Rectal smooth muscle tissue (tissue), 1 donor: ENCODE measurements around the gene STN1.

Experiments
- H3K27ac ChIP-seq: one replicate; pipeline ENCODE4 v1.7.0; 2013; ENCODE audit warnings: low read depth, low read length, inconsistent platforms
- H3K27me3 ChIP-seq: one replicate; pipeline ENCODE4 v1.7.0; 2013; ENCODE audit warnings: low read length; ENCODE audit not compliant: control insufficient read depth, insufficient read depth
- H3K36me3 ChIP-seq: one replicate; pipeline ENCODE4 v1.7.0; 2013; ENCODE audit warnings: low read length; ENCODE audit not compliant: control insufficient read depth, insufficient read depth
- H3K4me1 ChIP-seq: one replicate; pipeline ENCODE4 v1.7.0; 2013; ENCODE audit warnings: low read length; ENCODE audit not compliant: control insufficient read depth, insufficient read depth
- H3K4me3 ChIP-seq: one replicate; pipeline ENCODE4 v1.7.0; 2013; ENCODE audit warnings: low read length
- H3K9ac ChIP-seq: one replicate; pipeline ENCODE4 v1.7.0; 2013; ENCODE audit warnings: low read length

STN1 gene

GRCh38 chr10:103885617-103886016, 32.4 kb downstream of the STN1 start:
- Histone ChIP-seq H3K9ac (no peak overlapping the region), H3K27me3 (no peaks in the 10 kb centered on the region), H3K36me3 (peaks cover 18% of the 10 kb centered on the region), H3K4me1 (peaks cover 7% of the 10 kb centered on the region), H3K27ac (no peak overlapping the region), H3K4me3 (no peak overlapping the region)

- H3K27me3 ChIP-seq: no peaks in the 10 kb centered on the region
- H3K27ac ChIP-seq: no peak overlapping the region
- H3K4me1 ChIP-seq: peaks cover 7% of the 10 kb centered on the region
- no peak overlapping the region for H3K4me3 ChIP-seq
- H3K36me3 ChIP-seq: peaks cover 18% of the 10 kb centered on the region
- H3K9ac ChIP-seq: no peak overlapping the region
Measured at GRCh38 chr10:103884681-103885139, 33.3 kb downstream of the STN1 start.

- no peaks in the 10 kb centered on the region for H3K27me3 ChIP-seq
- H3K27ac ChIP-seq: no peak overlapping the region
- no peak overlapping the region for H3K4me3 ChIP-seq
- H3K36me3 ChIP-seq: peaks cover 28% of the 10 kb centered on the region
- no peak overlapping the region for H3K9ac ChIP-seq
- H3K4me1 ChIP-seq: no peaks in the 10 kb centered on the region
Measured at GRCh38 chr10:103882285-103883007, 35.5 kb downstream of the STN1 start.

GRCh38 chr10:103881416-103882284, 36.3 kb downstream of the STN1 start:
- no peak overlapping the region for H3K27ac ChIP-seq

GRCh38 chr10:103879831-103880230, 38.2 kb downstream of the STN1 start:
- H3K27me3 ChIP-seq: no peaks in the 10 kb centered on the region
- no peak overlapping the region for H3K4me3 ChIP-seq
- no peak overlapping the region for H3K9ac ChIP-seq
- H3K27ac ChIP-seq: no peak overlapping the region
- H3K36me3 ChIP-seq: peaks cover 26% of the 10 kb centered on the region
- H3K4me1 ChIP-seq: no peaks in the 10 kb centered on the region

More at GRCh38 chr10:103881416-103882284, 36.3 kb downstream of the STN1 start:
- no peak overlapping the region for H3K4me3 ChIP-seq
- H3K4me1 ChIP-seq: no peaks in the 10 kb centered on the region
- no peaks in the 10 kb centered on the region for H3K27me3 ChIP-seq
- H3K9ac ChIP-seq: no peak overlapping the region
- H3K36me3 ChIP-seq: peaks cover 26% of the 10 kb centered on the region

GRCh38 chr10:103879409-103879808, 38.6 kb downstream of the STN1 start:
- Histone ChIP-seq H3K27me3 (no peaks in the 10 kb centered on the region), H3K27ac (no peak overlapping the region), H3K4me3 (no peak overlapping the region), H3K4me1 (no peaks in the 10 kb centered on the region), H3K36me3 (peaks cover 26% of the 10 kb centered on the region), H3K9ac (no peak overlapping the region)

GRCh38 chr10:103877861-103878260, 40.1 kb downstream of the STN1 start:
- Histone ChIP-seq H3K27me3 (no peaks in the 10 kb centered on the region), H3K4me1 (no peaks in the 10 kb centered on the region), H3K4me3 (no peak overlapping the region), H3K36me3 (peaks cover 26% of the 10 kb centered on the region), H3K9ac (no peak overlapping the region), H3K27ac (no peak overlapping the region)

- H3K27me3 ChIP-seq: no peaks in the 10 kb centered on the region
- H3K9ac ChIP-seq: no peak overlapping the region
- no peaks in the 10 kb centered on the region for H3K4me1 ChIP-seq
- peaks cover 14% of the 10 kb centered on the region for H3K36me3 ChIP-seq
- no peak overlapping the region for H3K27ac ChIP-seq
- no peak overlapping the region for H3K4me3 ChIP-seq
Measured at GRCh38 chr10:103876155-103876554, 41.8 kb downstream of the STN1 start.

- Histone ChIP-seq H3K9ac (no peak overlapping the region), H3K27ac (no peak overlapping the region), H3K27me3 (no peaks in the 10 kb centered on the region), H3K36me3 (peaks cover 13% of the 10 kb centered on the region), H3K4me1 (no peaks in the 10 kb centered on the region), H3K4me3 (no peak overlapping the region)
Measured at GRCh38 chr10:103874730-103875129, 43.3 kb downstream of the STN1 start.

- H3K9ac ChIP-seq: no peak overlapping the region
- peaks cover 2% of the 10 kb centered on the region for H3K36me3 ChIP-seq
- no peaks in the 10 kb centered on the region for H3K4me1 ChIP-seq
- H3K27ac ChIP-seq: no peak overlapping the region
- no peaks in the 10 kb centered on the region for H3K27me3 ChIP-seq
- H3K4me3 ChIP-seq: no peak overlapping the region
Measured at GRCh38 chr10:103872137-103872931, 45.6 kb downstream of the STN1 start.

GRCh38 chr10:103871006-103871405, 47.0 kb downstream of the STN1 start:
- H3K4me1 ChIP-seq: no peaks in the 10 kb centered on the region
- no peak overlapping the region for H3K27ac ChIP-seq
- peaks cover 2% of the 10 kb centered on the region for H3K36me3 ChIP-seq
- no peak overlapping the region for H3K4me3 ChIP-seq
- H3K27me3 ChIP-seq: no peaks in the 10 kb centered on the region
- H3K9ac ChIP-seq: no peak overlapping the region

- H3K27ac ChIP-seq: no peak overlapping the region
- H3K36me3 ChIP-seq: peaks cover 2% of the 10 kb centered on the region
- H3K4me1 ChIP-seq: no peaks in the 10 kb centered on the region
- H3K9ac ChIP-seq: no peak overlapping the region
- H3K27me3 ChIP-seq: no peaks in the 10 kb centered on the region
- no peak overlapping the region for H3K4me3 ChIP-seq
Measured at GRCh38 chr10:103870516-103870915, 47.5 kb downstream of the STN1 start.
